NCI-H2081 treated with DMSO at 0.1 percent for 48 hours (cell line): ENCODE results near the gene IL2RG.

Experiments used
- DNase-seq: peaks from one replicate; lab custom pipeline; 2025; lab: John Stamatoyannopoulos, UW

IL2RG gene

GRCh38 chrX:71107762-71108360 is 3.5 kb downstream of the IL2RG start:
- no peak for DNase-seq

GRCh38 chrX:71107245-71107644 is 4.1 kb downstream of the IL2RG start:
- no peak for DNase-seq

GRCh38 chrX:71106427-71106826 is 5.0 kb downstream of the IL2RG start, which contains the start of gene CXorf65:
Gene CXorf65, minus strand, starts transcription at chrX:71106740. Its CDS starts 184 bp downstream, at chrX:71106556.
- no peak for DNase-seq

- DNase-seq = no peak
Observed at GRCh38 chrX:71105628-71106027, 5.7 kb downstream of the IL2RG start.

GRCh38 chrX:71103110-71103983 is 8.0 kb downstream of the IL2RG start:
- DNase-seq = no peak

GRCh38 chrX:71102292-71102691 is 9.1 kb downstream of the IL2RG start:
- DNase-seq = no peak

- DNase-seq = no peak
Observed at GRCh38 chrX:71100581-71101505, 10.5 kb downstream of the IL2RG start.

- DNase-seq = no peak
Observed at GRCh38 chrX:71099736-71100135, 11.6 kb downstream of the IL2RG start.

GRCh38 chrX:71098951-71099506 is 12.3 kb downstream of the IL2RG start:
- no peak for DNase-seq

GRCh38 chrX:71098302-71098701 is 13.1 kb downstream of the IL2RG start:
- no peak for DNase-seq

- no peak for DNase-seq
Observed at GRCh38 chrX:71096760-71097032, 14.7 kb downstream of the IL2RG start.

- DNase-seq = no peak
Observed at GRCh38 chrX:71095981-71096759, 15.2 kb downstream of the IL2RG start.

- DNase-seq = peak; percentile 57
Observed at GRCh38 chrX:71095555-71095980, 15.8 kb downstream of the IL2RG start, which contains the start of gene FOXO4. Gene FOXO4, plus strand, starts transcription at chrX:71095851. Its CDS starts 678 bp downstream, at chrX:71096529.

- DNase-seq = no peak
Observed at GRCh38 chrX:71095033-71095432, 16.3 kb downstream of the IL2RG start.

GRCh38 chrX:71091263-71091662 is 20.1 kb downstream of the IL2RG start:
- DNase-seq = no peak

GRCh38 chrX:71085900-71086299 is 25.5 kb downstream of the IL2RG start:
- no peak for DNase-seq

- no peak for DNase-seq
Observed at GRCh38 chrX:71082822-71083221, 28.6 kb downstream of the IL2RG start.

GRCh38 chrX:71082124-71082647 is 29.2 kb downstream of the IL2RG start:
- DNase-seq = no peak

GRCh38 chrX:71081330-71082123 is 29.9 kb downstream of the IL2RG start:
- no peak for DNase-seq

- DNase-seq = no peak
Observed at GRCh38 chrX:71070531-71070930, 40.8 kb downstream of the IL2RG start.
